SH-SY5Y (cell line): ENCODE data around the gene COL24A1.

Source experiments
- GATA2 ChIP-seq: IDR thresholded peaks from 2 replicates; pipeline ENCODE4 v1.6.1; 2011; ENCODE audit warnings: mild to moderate bottlenecking, low read depth, low read length
- GATA3 ChIP-seq: IDR thresholded peaks from 2 replicates; pipeline ENCODE4 v1.6.1; 2011; ENCODE audit warnings: low read depth, mild to moderate bottlenecking, low read length, moderate library complexity

DNA sequence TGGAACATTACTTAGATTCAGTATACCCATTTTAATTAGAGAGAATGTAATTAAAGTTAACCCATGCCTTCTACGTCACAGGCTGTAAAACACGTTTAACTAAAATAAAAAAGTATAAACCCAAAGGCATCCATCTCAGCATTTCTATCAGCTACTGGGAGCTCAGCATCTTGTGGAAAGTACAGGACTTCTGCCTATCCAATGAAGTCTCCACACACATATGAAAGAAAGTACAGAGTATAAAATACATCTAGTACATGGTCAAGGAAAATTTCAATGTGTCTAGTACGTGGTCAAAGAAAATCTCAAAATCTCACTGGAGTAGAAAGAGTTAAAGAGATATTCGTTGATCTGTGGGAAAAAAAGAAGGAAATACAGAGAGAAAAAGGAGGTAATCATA lies 306.9 kb downstream of the COL24A1 start:
- TF ChIP-seq GATA3, result no peak
- no peak for TF ChIP-seq GATA2
